Spleen (tissue), 11 donors: Measurements from ENCODE around the gene KCND2. TPM values are rescaled to one million over a fixed set of nuclear protein-coding genes. Genes with fewer than 3 reads are reported as not detected.

Source experiments
- DNase-seq: peaks from one replicate; pipeline ENCODE4 v3.0.0-alpha.2; 2020
- H3K27ac ChIP-seq, 8 donors: fragments of 200-600 bp; sonication (generic) in 7 of 8; 1 replicate in 4 of 8; 2 replicates in 4 of 8; pipeline versions ENCODE4 v1.5.0 to v1.8.0; 2016 to 2021; ENCODE audit warnings: inconsistent platforms in 4 of 8, mild to moderate bottlenecking in 4 of 8, moderate library complexity in 1 of 8
- H3K27me3 ChIP-seq, 7 donors: fragments of 200-600 bp; sonication (generic) in 6 of 7; replicated peaks in 1 of 7; 1 replicate in 4 of 7; 2 replicates in 3 of 7; pipeline versions ENCODE4 v1.5.0 to v1.8.0; 2016 to 2021; ENCODE audit warnings: inconsistent platforms in 3 of 7, mild to moderate bottlenecking in 1 of 7
- H3K36me3 ChIP-seq, 6 donors: fragments of 200-600 bp; sonication (generic) in 5 of 6; 1 replicate in 4 of 6; 2 replicates in 2 of 6; pipeline versions ENCODE4 v1.5.0 to v1.8.0; 2016 to 2021; ENCODE audit warnings: inconsistent platforms in 2 of 6
- H3K4me1 ChIP-seq, 6 donors: fragments of 200-600 bp; sonication (generic) in 5 of 6; 1 replicate in 3 of 6; 2 replicates in 3 of 6; pipeline versions ENCODE4 v1.5.0 to v1.8.0; 2016 to 2021; ENCODE audit warnings: inconsistent platforms in 3 of 6
- H3K4me3 ChIP-seq, 8 donors: fragments of 200-600 bp; sonication (generic) in 7 of 8; 1 replicate in 4 of 8; 2 replicates in 4 of 8; pipeline versions ENCODE4 v1.5.0 to v1.8.0; 2016 to 2021; ENCODE audit warnings: inconsistent platforms in 4 of 8, mild to moderate bottlenecking in 4 of 8, moderate library complexity in 2 of 8
- H3K9me3 ChIP-seq, 8 donors: fragments of 200-600 bp; sonication (generic) in 7 of 8; 1 replicate in 4 of 8; 2 replicates in 4 of 8; pipeline versions ENCODE4 v1.5.0 to v1.8.0; 2016 to 2021; ENCODE audit warnings: inconsistent platforms in 4 of 8
- CTCF ChIP-seq, 11 experiments: fragments of 200-600 bp in 7 of 11; fragments of 450-650 bp in 4 of 11; sonication (generic) in 4 of 11; IDR thresholded peaks in 8 of 11; conservative IDR thresholded peaks in 3 of 11; 1 replicate in 7 of 11; 2 replicates in 4 of 11; pipeline versions ENCODE4 v1.4.0 to v1.8.0; 2016 to 2021; ENCODE audit warnings: antibody characterized with exemption in 11 of 11, inconsistent platforms in 4 of 11, mild to moderate bottlenecking in 1 of 11
- POLR2A ChIP-seq, 3 donors: fragments of 450-650 bp; IDR thresholded peaks; one replicate each; pipeline ENCODE4 v1.5.1; 2017; ENCODE audit warnings: antibody characterized with exemption in 3 of 3, mild to moderate bottlenecking in 1 of 3
- POLR2AphosphoS5 ChIP-seq, 3 donors: sonication (generic); formaldehyde crosslinking; IDR thresholded peaks; one replicate each; pipeline ENCODE4 v1.5.1; 2017; ENCODE audit warnings: antibody characterized with exemption in 3 of 3
- WGBS, 5 donors: extraction: QIAGEN DNeasy Blood & Tissue Kit in 3 of 5; methylation state at CpG; one replicate each; pipeline versions ENCODE4 v1.1.5 to v1.1.7; 2013 to 2018; 5-methylcytosine and 5-hydroxymethylcytosine counted together
- intact Hi-C: fragments of 100-400 bp; cut with DNase I; formaldehyde crosslinking; loops from one replicate; pipeline ENCODE4 v1.15.0; 2023; ENCODE audit warnings: low total_unique reads
- polyA plus RNA-seq, 3 donors: library from polyadenylated mRNA; stranded (reverse); fragments of 200-250 nt; gene quantifications; one replicate each; pipeline ENCODE4 v1.2.1, GENCODE V29; 2013
- total RNA-seq, 7 donors: library from RNA; depleted of rRNA in 3 of 7; stranded (reverse); fragments of >200 nt in 3 of 7; fragmentation: NEBNext Ultra II Directional in 4 of 7; extraction: Animal tissue kit (Norgen Biotek cat#: 25700) in 4 of 7; gene quantifications; one replicate each; pipeline versions ENCODE4 v1.1.0 to v1.2.1, GENCODE V29; 2016 to 2021
- donor health status: healthy with polysubstance abuse.
- donor health status: DM: no; HTN: no; CAD: no; lungs with moderate emphysema.
- donor health status: DM: no; HTN: no; CAD: no.
- donor health status: Bipolar disorder and iron deficiency.
- donor health status: healthy.
- donor health status: DM: no; HTN: no; CAD: no.
- donor health status: DM: yes; HTN: yes; CAD: no.

Gene KCND2
- total and polyA plus RNA-seq, 10 donors: 0.02 to 0.80 (median 0.26) TPM; not detected in 1

GRCh38 chr7:120412139-120413050 lies 139.4 kb downstream of the KCND2 start:
- H3K27ac ChIP-seq: no peak overlapping the region
- DNase-seq: no peak
- H3K27me3 ChIP-seq: no peaks in the 10 kb centered on the region
- H3K4me1 ChIP-seq: no peaks in the 10 kb centered on the region
- WGBS, 5 donors: 70 to 79% (median 75%) methylated on average over 2 of the region's 2 CpGs
- intact Hi-C loops: no loop called here
- TF ChIP-seq POLR2A (IDR thresholded peaks at IDR 0.05): no peak
- TF ChIP-seq CTCF (IDR thresholded peaks at IDR 0.05 in 8 of 11, conservative IDR thresholded peaks at IDR 0.05 in 3 of 11): no peak
- TF ChIP-seq POLR2AphosphoS5 (IDR thresholded peaks at IDR 0.05): no peak
- no peak overlapping the region for H3K4me3 ChIP-seq
- no peaks in the 10 kb centered on the region for H3K9me3 ChIP-seq
- no peaks in the 10 kb centered on the region for H3K36me3 ChIP-seq

DNA sequence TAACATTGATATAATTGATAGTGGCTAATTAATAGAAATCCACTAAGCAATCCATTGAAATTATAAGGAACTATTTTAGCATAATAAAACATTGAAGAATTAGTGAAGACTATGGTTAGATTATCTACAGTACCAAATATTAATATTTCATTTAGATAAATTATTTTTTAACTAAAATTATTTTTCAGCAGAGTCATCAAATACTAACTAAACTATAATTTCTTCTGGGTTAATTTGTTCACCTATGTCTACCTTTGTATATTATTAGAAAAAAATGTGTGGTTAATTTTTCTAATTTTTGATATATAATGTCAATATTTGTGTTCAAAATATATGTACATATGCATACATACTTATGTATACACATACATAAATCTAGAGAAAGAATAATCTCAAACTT lies 140.2 kb downstream of the KCND2 start:
- Histone ChIP-seq H3K4me1 (no peaks in the 10 kb centered on the region), H3K4me3 (no peak overlapping the region), H3K27me3 (no peaks in the 10 kb centered on the region), H3K27ac (no peak overlapping the region), H3K36me3 (no peaks in the 10 kb centered on the region), H3K9me3 (no peaks in the 10 kb centered on the region)
- no peak for DNase-seq
- no peak for TF ChIP-seq POLR2AphosphoS5 (IDR thresholded peaks at IDR 0.05)
- TF ChIP-seq POLR2A (IDR thresholded peaks at IDR 0.05): no peak
- no peak for TF ChIP-seq CTCF (IDR thresholded peaks at IDR 0.05 in 8 of 11, conservative IDR thresholded peaks at IDR 0.05 in 3 of 11)
- intact Hi-C loops: no loop called here

- TF ChIP-seq POLR2A (IDR thresholded peaks at IDR 0.05): no peak
- TF ChIP-seq CTCF (IDR thresholded peaks at IDR 0.05 in 8 of 11, conservative IDR thresholded peaks at IDR 0.05 in 3 of 11): no peak
Observed at GRCh38 chr7:120417244-120417979, 144.4 kb downstream of the KCND2 start.

GRCh38 chr7:120421151-120421651 lies 148.2 kb downstream of the KCND2 start:
- Histone ChIP-seq H3K4me1 (no peaks in the 10 kb centered on the region), H3K9me3 (no peaks in the 10 kb centered on the region), H3K4me3 (no peak overlapping the region), H3K27ac (no peak overlapping the region), H3K36me3 (no peaks in the 10 kb centered on the region), H3K27me3 (no peaks in the 10 kb centered on the region)
- intact Hi-C loops: no loop called here
- 68 to 91% (median 83%) methylated on average over 2 of the region's 2 CpGs for WGBS, 5 donors
- no peak for DNase-seq
- no peak for TF ChIP-seq POLR2A (IDR thresholded peaks at IDR 0.05)
- TF ChIP-seq CTCF (IDR thresholded peaks at IDR 0.05 in 8 of 11, conservative IDR thresholded peaks at IDR 0.05 in 3 of 11): no peak
- no peak for TF ChIP-seq POLR2AphosphoS5 (IDR thresholded peaks at IDR 0.05)

More at GRCh38 chr7:120417244-120417979, 144.4 kb downstream of the KCND2 start:
- H3K36me3 ChIP-seq: no peaks in the 10 kb centered on the region
- no peak for DNase-seq
- intact Hi-C loops: no loop called here
- no peaks in the 10 kb centered on the region for H3K27me3 ChIP-seq
- H3K9me3 ChIP-seq: no peaks in the 10 kb centered on the region
- no peaks in the 10 kb centered on the region for H3K4me1 ChIP-seq
- H3K27ac ChIP-seq: no peak overlapping the region
- H3K4me3 ChIP-seq: no peak overlapping the region
- 66 to 74% (median 69%) methylated on average over 4 of the region's 4 CpGs for WGBS, 5 donors
